GM19193 (cell line): Measurements from ENCODE around the gene NOC3L.

Source experiments
- POLR2A ChIP-seq: IDR thresholded peaks from 4 replicates; pipeline ENCODE4 v1.6.1; 2011; ENCODE audit not compliant: insufficient read depth, insufficient read length; ENCODE audit errors: extremely low read depth

Gene NOC3L

DNA sequence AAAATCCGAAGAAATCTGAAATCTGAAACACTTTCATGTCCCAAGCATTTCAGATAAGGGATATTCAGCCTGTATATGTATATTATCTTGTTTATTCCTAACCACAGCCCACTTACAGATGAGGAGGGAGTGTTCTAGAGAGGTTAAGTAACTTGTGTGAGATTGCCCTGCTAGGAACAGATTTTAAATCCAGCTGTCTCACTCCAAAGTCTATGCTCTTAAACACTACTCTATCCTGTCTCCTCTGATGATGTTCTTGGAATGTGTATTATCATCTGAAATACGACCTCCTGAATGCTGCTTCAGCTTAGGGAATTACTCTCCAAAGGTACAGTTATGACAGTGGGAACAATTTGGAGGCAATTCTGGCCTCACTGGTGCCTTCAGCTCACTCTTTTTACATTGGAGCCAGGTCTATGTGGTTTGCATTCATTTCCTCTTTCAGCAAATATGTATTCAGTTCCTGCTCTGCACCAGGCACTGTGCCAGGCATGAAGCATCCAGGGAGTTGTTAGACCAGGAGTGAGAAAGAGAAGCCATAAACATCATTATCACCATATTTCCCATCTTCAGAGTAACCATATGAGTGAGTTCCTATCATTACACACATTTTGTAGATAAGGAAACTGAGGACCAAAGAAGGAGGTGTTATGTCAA is 70.2 kb downstream of the NOC3L start:
- TF ChIP-seq POLR2A: no peak

DNA sequence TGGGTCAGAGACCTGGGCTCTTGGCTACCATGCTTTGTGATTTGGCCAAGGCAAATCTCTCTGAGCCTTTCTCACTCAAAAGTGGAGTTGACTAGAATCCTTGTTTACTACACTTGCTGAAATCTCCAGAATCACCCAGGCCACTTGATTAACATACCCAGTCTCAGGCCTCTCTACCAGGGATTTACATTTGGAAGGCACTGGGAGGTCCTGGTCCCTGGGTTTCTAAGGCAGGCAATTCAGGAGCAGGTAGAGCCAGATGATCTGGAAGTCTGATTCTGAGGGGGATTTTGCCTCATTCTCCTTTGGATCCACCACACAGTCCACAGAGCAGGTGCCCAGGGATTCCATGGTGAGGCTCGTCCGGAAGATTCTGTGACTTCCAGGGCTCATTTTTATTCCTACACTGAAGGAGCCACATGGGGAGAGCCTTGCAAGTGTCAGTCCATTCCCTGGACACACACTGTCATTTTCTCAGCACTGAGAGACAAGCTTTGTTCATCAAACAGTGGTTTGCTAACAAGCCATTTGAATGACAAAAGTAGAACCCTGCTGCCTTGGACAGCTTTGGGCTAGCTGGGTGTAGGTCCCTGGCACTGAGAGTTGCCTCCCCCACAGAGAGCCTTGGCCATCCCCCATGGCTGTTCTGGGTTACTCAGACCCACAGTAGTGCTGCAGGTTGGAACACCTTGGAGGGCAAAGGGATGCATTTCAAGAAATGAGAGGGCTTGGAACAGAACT is 74.2 kb downstream of the NOC3L start:
- no peak for TF ChIP-seq POLR2A

DNA sequence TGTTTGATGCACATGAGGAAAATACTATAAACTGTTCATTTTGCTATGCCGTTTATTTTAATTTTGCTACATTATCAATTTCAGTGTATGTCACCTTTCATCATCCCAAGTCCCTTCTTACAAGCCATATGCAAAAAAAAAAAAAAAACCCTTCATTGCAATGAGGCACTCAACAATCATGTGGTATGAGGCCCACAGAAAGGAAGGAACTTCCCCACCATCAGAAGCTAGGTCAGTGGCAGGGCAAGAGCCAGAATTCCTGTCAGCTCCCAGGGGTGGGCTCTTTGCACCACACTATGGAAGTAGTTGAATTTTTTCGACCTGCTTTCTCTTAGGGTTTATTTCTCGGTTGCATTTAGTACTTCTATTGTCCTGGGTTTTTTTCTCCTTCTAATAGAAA is 75.4 kb downstream of the NOC3L start:
- no peak for TF ChIP-seq POLR2A

DNA sequence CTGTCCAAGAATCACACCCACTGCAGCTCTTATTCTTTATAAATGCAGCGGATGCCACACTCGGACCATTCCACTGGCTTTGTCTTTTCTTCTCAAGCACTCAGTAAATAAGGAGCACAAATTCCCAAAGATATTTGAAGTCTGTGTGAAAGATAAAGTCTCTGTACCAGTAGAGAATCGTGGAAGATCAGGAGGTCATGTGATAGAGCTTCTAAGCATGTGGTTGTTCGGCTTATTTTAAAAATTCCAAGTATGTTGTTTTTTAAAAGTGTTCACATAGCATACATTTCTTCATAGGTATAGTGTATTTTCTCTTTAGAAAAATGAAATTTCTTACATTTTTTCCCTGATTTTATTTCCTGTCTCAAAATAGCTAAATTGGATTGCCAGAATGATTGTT is 75.8 kb downstream of the NOC3L start:
- TF ChIP-seq POLR2A: no peak

DNA sequence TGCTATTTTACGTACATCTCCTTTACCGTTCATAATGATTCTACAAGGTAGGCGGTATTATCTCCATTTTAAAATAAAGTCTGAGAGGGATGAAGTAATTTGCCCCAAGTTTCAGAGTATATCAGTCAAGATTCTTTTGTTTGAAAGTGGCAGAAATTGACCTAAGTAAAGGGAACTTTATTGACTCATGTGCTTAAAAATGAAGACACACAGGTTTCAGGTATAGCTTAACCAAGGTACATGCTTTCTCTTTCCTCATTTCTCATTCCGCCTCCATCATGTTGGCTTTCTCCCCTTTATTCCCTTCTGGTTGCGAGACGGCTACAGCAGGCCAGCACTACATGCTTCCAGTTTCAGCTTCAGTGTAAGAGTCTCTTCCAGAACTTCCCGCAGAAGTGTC is 77.5 kb downstream of the NOC3L start:
- no peak for TF ChIP-seq POLR2A
